Stimulated activated CD4-positive, alpha-beta T cell treated with anti-CD3 and anti-CD28 coated beads, Interleukin-4, amount 100 ng/mL, for 1 hour (primary cell): ENCODE results near the gene IL34.

Experiments used
- DNase-seq: peaks from one replicate; pipeline ENCODE4 v3.0.0-alpha.2; 2020

Gene IL34

GRCh38 chr16:70678898-70679670 is 32.7 kb downstream of the IL34 start:
- DNase-seq = no peak

- no peak for DNase-seq
Measured at GRCh38 chr16:70679671-70680494, 33.5 kb downstream of the IL34 start.

GRCh38 chr16:70680495-70681381 is 34.4 kb downstream of the IL34 start:
- no peak for DNase-seq

GRCh38 chr16:70681382-70682238 is 35.3 kb downstream of the IL34 start:
- DNase-seq = no peak

GRCh38 chr16:70682239-70683145 is 36.1 kb downstream of the IL34 start:
- no peak for DNase-seq

- no peak for DNase-seq
Measured at GRCh38 chr16:70683146-70683944, 37.0 kb downstream of the IL34 start.

- DNase-seq = no peak
Measured at GRCh38 chr16:70684146-70685060, 38.0 kb downstream of the IL34 start.

- DNase-seq = no peak
Measured at GRCh38 chr16:70685061-70685937, 38.9 kb downstream of the IL34 start.

- peak; percentile 36 for DNase-seq
Measured at GRCh38 chr16:70685938-70686375, 39.6 kb downstream of the IL34 start, which contains the start of gene MTSS2. TSS of gene MTSS2 (minus strand) at chr16:70686053. CDS start at chr16:70685791, 262 bp downstream.

- DNase-seq = no peak
Measured at GRCh38 chr16:70686376-70687101, 40.2 kb downstream of the IL34 start.

- no peak for DNase-seq
Measured at GRCh38 chr16:70687102-70687511, 40.7 kb downstream of the IL34 start.

- DNase-seq = no peak
Measured at GRCh38 chr16:70687671-70688245, 41.4 kb downstream of the IL34 start.

GRCh38 chr16:70688246-70688742 is 41.9 kb downstream of the IL34 start:
- DNase-seq = no peak

- DNase-seq = no peak
Measured at GRCh38 chr16:70689035-70689969, 42.9 kb downstream of the IL34 start.
